Transverse colon (tissue), 4 donors: ENCODE data around the gene KCTD19. TPM values are rescaled to one million over a fixed set of nuclear protein-coding genes. Genes with fewer than 3 reads are reported as not detected.
A peak's percentile ranks its signal among the peaks of the same experiment; 100 is the strongest.

Experiments
- DNase-seq: peaks from one replicate; pipeline ENCODE4 v3.0.0-alpha.2; 2019
- H3K27ac ChIP-seq, 4 donors: fragments of 200-600 bp; sonication (generic); 2 replicates each; pipeline ENCODE4 v1.5.1; 2016 to 2018; ENCODE audit warnings: inconsistent platforms in 4 of 4
- H3K27me3 ChIP-seq: fragments of 200-600 bp; sonication (generic); 2 replicates; pipeline ENCODE4 v1.5.1; 2017; ENCODE audit warnings: inconsistent platforms
- H3K36me3 ChIP-seq, 4 donors: fragments of 200-600 bp; sonication (generic); 2 replicates each; pipeline ENCODE4 v1.5.1; 2017 to 2019; ENCODE audit warnings: inconsistent platforms in 4 of 4
- H3K4me1 ChIP-seq, 4 donors: fragments of 200-600 bp; sonication (generic); 2 replicates each; pipeline ENCODE4 v1.5.1; 2017 to 2020; ENCODE audit warnings: inconsistent platforms in 4 of 4
- H3K4me3 ChIP-seq, 4 donors: fragments of 200-600 bp; sonication (generic); 1 replicate in 1 of 4; 2 replicates in 3 of 4; pipeline versions ENCODE4 v1.5.1 to v1.6.1; 2017 to 2019; ENCODE audit warnings: inconsistent platforms in 4 of 4
- H3K9me3 ChIP-seq, 2 donors: fragments of 200-600 bp; sonication (generic); 2 replicates each; pipeline ENCODE4 v1.5.1; 2017 to 2019; ENCODE audit warnings: inconsistent platforms in 2 of 2
- CTCF ChIP-seq, 5 experiments: fragments of 200-600 bp in 3 of 5; fragments of 450-650 bp in 2 of 5; sonication (generic) in 3 of 5; IDR thresholded peaks; 1 replicate in 2 of 5; 2 replicates in 3 of 5; pipeline ENCODE4 v1.5.1; 2016 to 2017; ENCODE audit warnings: antibody characterized with exemption in 5 of 5, inconsistent platforms in 3 of 5, mild to moderate bottlenecking in 2 of 5, moderate library complexity in 1 of 5
- EP300 ChIP-seq: sonication (generic); formaldehyde crosslinking; IDR thresholded peaks from one replicate; pipeline ENCODE4 v1.6.1; 2017; ENCODE audit warnings: antibody characterized with exemption, low read depth
- POLR2A ChIP-seq: fragments of 450-650 bp; IDR thresholded peaks from one replicate; pipeline ENCODE4 v1.6.1; 2016; ENCODE audit warnings: antibody characterized with exemption, mild to moderate bottlenecking, moderate library complexity
- POLR2AphosphoS5 ChIP-seq, 3 donors: sonication (generic); formaldehyde crosslinking; IDR thresholded peaks; one replicate each; pipeline ENCODE4 v1.6.1; 2016; ENCODE audit warnings: antibody characterized with exemption in 3 of 3
- WGBS, 2 donors: methylation state at CpG; one replicate each; pipeline ENCODE4 v1.1.5; 2018; ENCODE audit warnings: low coverage in 1 of 2; 5-methylcytosine and 5-hydroxymethylcytosine counted together
- in situ Hi-C, 4 donors: fragments of 200-750 bp; cut with MboI; loops; one replicate each; pipeline versions ENCODE4 v1.15.0 to v1.15.1; 2017; ENCODE audit warnings: low sequenced_read_pairs in 3 of 4, low pct_ligation_motif_present in 1 of 4, low pct_unique_long_range_greater_than_20kb in 1 of 4
- intact Hi-C: fragments of 100-400 bp; cut with DNase I; formaldehyde crosslinking; loops from one replicate; pipeline ENCODE4 v1.15.1; 2023; ENCODE audit warnings: low total_unique reads
- total RNA-seq, 4 donors: library from RNA; depleted of rRNA; stranded (reverse); fragments of >200 nt; gene quantifications; one replicate each; pipeline ENCODE4 v1.1.0, GENCODE V29; 2016

Gene KCTD19
- total RNA-seq, 4 donors from 2014 or later, result not detected

GRCh38 chr16:67310561-67310960 is 16.0 kb downstream of the KCTD19 start:
- no peaks in the 10 kb centered on the region for H3K27me3 ChIP-seq
- no peaks in the 10 kb centered on the region for H3K36me3 ChIP-seq
- H3K4me1 ChIP-seq, result no peaks in the 10 kb centered on the region
- no peak for DNase-seq
- H3K27ac ChIP-seq, result peak overlapping the region in 1 of 4 donors; percentile 60
- intact Hi-C loops, result no loop called here
- H3K9me3 ChIP-seq, result no peaks in the 10 kb centered on the region
- no peak for TF ChIP-seq CTCF (IDR thresholded peaks at IDR 0.05)
- TF ChIP-seq POLR2A, result no peak
- no peak for TF ChIP-seq EP300
- no peak for TF ChIP-seq POLR2AphosphoS5 (IDR thresholded peaks at IDR 0.05)
- in situ Hi-C loops, result no loop called here
- 84 to 90% methylated on average over 3 of the region's 3 CpGs for whole genome bisulfite sequencing, 2 donors
- H3K4me3 ChIP-seq, result no peak overlapping the region

GRCh38 chr16:67305216-67306071 is 21.1 kb downstream of the KCTD19 start:
- no peaks in the 10 kb centered on the region for H3K9me3 ChIP-seq
- H3K36me3 ChIP-seq, result no peaks in the 10 kb centered on the region
- intact Hi-C loops, result no loop called here
- TF ChIP-seq CTCF (IDR thresholded peaks at IDR 0.05) (no peak), POLR2A (no peak)
- no peaks in the 10 kb centered on the region for H3K4me1 ChIP-seq
- no peak for DNase-seq
- 91 to 94% methylated on average over 3 to 13 of the region's 13 CpGs for WGBS, 2 donors
- H3K27me3 ChIP-seq, result no peaks in the 10 kb centered on the region
- in situ Hi-C loops, result no loop called here
- H3K4me3 ChIP-seq, result no peak overlapping the region
- no peak overlapping the region for H3K27ac ChIP-seq

- TF ChIP-seq EP300 (no peak), CTCF (IDR thresholded peaks at IDR 0.05) (no peak), POLR2AphosphoS5 (IDR thresholded peaks at IDR 0.05) (no peak), POLR2A (no peak)
- intact Hi-C loops, result no loop called here
Observed at GRCh38 chr16:67304020-67304419, 22.5 kb downstream of the KCTD19 start.

GRCh38 chr16:67302970-67303369 is 23.6 kb downstream of the KCTD19 start:
- Histone ChIP-seq H3K36me3 (no peaks in the 10 kb centered on the region), H3K4me1 (no peaks in the 10 kb centered on the region), H3K9me3 (no peaks in the 10 kb centered on the region), H3K27ac (no peak overlapping the region), H3K27me3 (no peaks in the 10 kb centered on the region), H3K4me3 (no peak overlapping the region)
- 92% methylated on average over 8 of the region's 8 CpGs; no CpG with 5 or more reads in 1 of the 2 donors for WGBS, 2 donors
- TF ChIP-seq CTCF (IDR thresholded peaks at IDR 0.05) (no peak), EP300 (no peak), POLR2AphosphoS5 (IDR thresholded peaks at IDR 0.05) (no peak), POLR2A (no peak)
- intact Hi-C loops, result no loop called here
- in situ Hi-C loops, result no loop called here
- DNase-seq, result no peak

More at GRCh38 chr16:67304020-67304419, 22.5 kb downstream of the KCTD19 start:
- Histone ChIP-seq H3K4me3 (no peak overlapping the region), H3K27ac (no peak overlapping the region), H3K36me3 (no peaks in the 10 kb centered on the region), H3K4me1 (no peaks in the 10 kb centered on the region), H3K27me3 (no peaks in the 10 kb centered on the region), H3K9me3 (no peaks in the 10 kb centered on the region)
- no peak for DNase-seq
- WGBS, 2 donors, result 89 to 96% methylated on average over 1 of the region's 1 CpG
- in situ Hi-C loops, result no loop called here
